Upper lobe of right lung (tissue), 1 donor: Measurements from ENCODE around the gene LYSMD1. TPM values are rescaled to one million over a fixed set of nuclear protein-coding genes. Genes with fewer than 3 reads are reported as not detected.
"Not testable (repeated sequence)": the region's sequence is repeated elsewhere in the genome, so short reads cannot be mapped to it uniquely, and the experiment has no call there.

Source experiments
- ATAC-seq: fragments of 200-7000 bp; cut with Tn5 transposase; one replicate; pipeline ENCODE4 v1.9.1; 2020; ENCODE audit warnings: mild to moderate bottlenecking, moderate library complexity
- DNase-seq: peaks from one replicate; pipeline ENCODE4 v3.0.0-alpha.2; 2020
- H3K27ac ChIP-seq: fragments of 200-600 bp; one replicate; pipeline ENCODE4 v1.8.0; 2022
- H3K27me3 ChIP-seq: fragments of 200-600 bp; one replicate; pipeline ENCODE4 v1.8.0; 2022; ENCODE audit warnings: mild to moderate bottlenecking
- H3K36me3 ChIP-seq: fragments of 200-600 bp; one replicate; pipeline ENCODE4 v1.8.0; 2022
- H3K4me1 ChIP-seq: fragments of 200-600 bp; one replicate; pipeline ENCODE4 v1.8.0; 2022
- H3K4me3 ChIP-seq: fragments of 200-600 bp; one replicate; pipeline ENCODE4 v1.8.0; 2022; ENCODE audit warnings: mild to moderate bottlenecking
- H3K9me3 ChIP-seq: fragments of 200-600 bp; one replicate; pipeline ENCODE4 v1.8.0; 2022
- CTCF ChIP-seq: fragments of 200-600 bp; IDR thresholded peaks from one replicate; pipeline ENCODE4 v1.8.0; 2022; ENCODE audit warnings: antibody characterized with exemption
- intact Hi-C: fragments of 100-400 bp; cut with DNase I; formaldehyde crosslinking; loops from one replicate; pipeline ENCODE4 v1.11.0; 2022
- total RNA-seq: library from RNA; stranded (reverse); fragmentation: NEBNext Ultra II Directional; extraction: Animal tissue kit (Norgen Biotek cat#: 25700); gene quantifications from one replicate; pipeline ENCODE4 v1.2.1, GENCODE V29; 2021
- donor health status: DM: no; HTN: yes; CAD: no; lungs with severe emphysema.

The LYSMD1 gene
- total RNA-seq, 1 donor from 2014 or later = 6.2 TPM

DNA sequence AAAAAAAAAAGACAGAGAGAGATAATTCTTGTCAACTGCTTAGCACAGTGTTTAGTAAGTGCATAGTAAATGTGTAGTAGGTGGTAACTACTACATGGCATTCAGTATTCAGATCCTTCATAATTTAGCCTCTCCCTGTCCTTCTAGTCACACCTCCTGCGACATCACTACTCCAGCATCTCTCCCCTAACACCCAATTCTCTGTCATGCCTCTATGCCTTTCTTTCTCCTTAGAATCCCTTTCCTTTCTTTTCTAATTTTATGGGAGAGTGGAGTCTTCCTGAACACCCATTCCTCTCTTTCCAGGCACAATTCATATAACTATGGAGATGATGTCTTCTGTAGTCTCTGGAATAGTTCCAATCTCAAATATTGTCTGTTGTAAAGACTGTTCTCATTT lies 28.2 kb upstream of the LYSMD1 start:
- H3K27me3 ChIP-seq = no peaks in the 10 kb centered on the region
- DNase-seq (no peak), ATAC-seq (no peak)
- no peak overlapping the region for H3K27ac ChIP-seq
- no peaks in the 10 kb centered on the region for H3K36me3 ChIP-seq
- TF ChIP-seq CTCF = no peak
- peaks cover 19% of the 10 kb centered on the region for H3K4me1 ChIP-seq
- intact Hi-C loops = no loop called here
- H3K4me3 ChIP-seq = no peak overlapping the region
- H3K9me3 ChIP-seq = no peaks in the 10 kb centered on the region

GRCh38 chr1:151193304-151193703 lies 27.6 kb upstream of the LYSMD1 start:
- DNase-seq = no peak
- H3K36me3 ChIP-seq = no peaks in the 10 kb centered on the region
- no peaks in the 10 kb centered on the region for H3K27me3 ChIP-seq
- ATAC-seq = no peak
- H3K27ac ChIP-seq = no peak overlapping the region
- TF ChIP-seq CTCF = no peak
- H3K9me3 ChIP-seq = no peaks in the 10 kb centered on the region
- H3K4me1 ChIP-seq = peaks cover 25% of the 10 kb centered on the region
- intact Hi-C loops = no loop called here
- H3K4me3 ChIP-seq = no peak overlapping the region

GRCh38 chr1:151192047-151192446 lies 26.3 kb upstream of the LYSMD1 start:
- no peak for ATAC-seq
- H3K4me3 ChIP-seq = no peak overlapping the region
- no peak for DNase-seq
- no peaks in the 10 kb centered on the region for H3K36me3 ChIP-seq
- no peak for TF ChIP-seq CTCF
- H3K9me3 ChIP-seq = no peaks in the 10 kb centered on the region
- intact Hi-C loops = no loop called here
- H3K27ac ChIP-seq = no peak overlapping the region
- peaks cover 21% of the 10 kb centered on the region for H3K4me1 ChIP-seq
- no peaks in the 10 kb centered on the region for H3K27me3 ChIP-seq

- no peaks in the 10 kb centered on the region for H3K9me3 ChIP-seq
- peak within 1 kb of the TSS; percentile 62 for H3K4me3 ChIP-seq
- TF ChIP-seq CTCF = peak; percentile 10
- H3K27ac ChIP-seq = peak within 1 kb of the TSS; percentile 76
- H3K27me3 ChIP-seq = no peaks in the 10 kb centered on the region
- H3K4me1 ChIP-seq = peaks cover 17% of the 10 kb centered on the region
- peaks cover 10% of the 10 kb centered on the region for H3K36me3 ChIP-seq
- intact Hi-C loops = no loop called here
- DNase-seq (peak; percentile 91), ATAC-seq (peak; percentile 99)
Observed at GRCh38 chr1:151189637-151190445, 24.1 kb upstream of the LYSMD1 start, which contains the start of gene VPS72. Gene VPS72, minus strand, starts transcription at chr1:151190197. Its CDS starts 76 bp downstream, at chr1:151190121.

DNA sequence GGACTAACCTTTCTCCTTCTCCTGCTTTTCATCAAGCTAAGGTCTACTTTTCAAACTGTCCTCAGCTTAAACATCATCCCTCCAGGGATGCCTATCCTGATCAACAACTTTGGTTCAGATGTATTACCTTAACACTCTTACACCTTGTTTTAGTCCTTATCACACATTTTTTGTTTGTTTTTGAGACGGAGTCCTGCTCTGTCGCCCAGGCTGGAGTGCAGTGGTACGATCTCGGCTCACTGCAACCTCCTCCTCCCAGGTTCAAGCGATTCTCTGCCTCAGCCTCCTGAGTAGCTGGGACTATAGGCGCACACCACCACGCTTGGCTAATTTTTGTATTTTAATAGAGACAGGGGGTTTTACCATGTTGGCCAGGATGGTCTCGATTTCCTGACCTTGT lies 23.0 kb upstream of the LYSMD1 start:
- H3K4me1 ChIP-seq = peaks cover 17% of the 10 kb centered on the region
- H3K36me3 ChIP-seq = peaks cover 22% of the 10 kb centered on the region
- H3K4me3 ChIP-seq = peak overlapping the region; percentile 62
- ATAC-seq, intact Hi-C loops, H3K9me3 ChIP-seq, H3K27me3 ChIP-seq, H3K27ac ChIP-seq, DNase-seq: not testable (repeated sequence)

- intact Hi-C loops = no loop called here
- no peak for TF ChIP-seq CTCF
- DNase-seq = no peak
- Histone ChIP-seq H3K4me1 (peaks cover 17% of the 10 kb centered on the region), H3K4me3 (no peak overlapping the region), H3K27ac (no peak overlapping the region), H3K27me3 (no peaks in the 10 kb centered on the region), H3K36me3 (peaks cover 37% of the 10 kb centered on the region), H3K9me3 (no peaks in the 10 kb centered on the region)
- ATAC-seq = no peak
Observed at GRCh38 chr1:151187205-151187604, 21.5 kb upstream of the LYSMD1 start.
